IMR-90 (cell line): ENCODE results near the gene CLK1. TPM values are rescaled to one million over a fixed set of nuclear protein-coding genes. Genes with fewer than 3 reads are reported as not detected.

Source experiments
- ATAC-seq: fragments of 200-7000 bp; cut with Tn5 transposase; 2 replicates; pipeline ENCODE4 v1.9.1; 2020; ENCODE audit warnings: low read depth, mild to moderate bottlenecking, moderate library complexity
- BruUV-seq: library from RNA; stranded (reverse); fragments of 400-500 nt; replicated peaks from 2 replicates; lab custom pipeline; 2021; lab: Mats Ljungman, UMichigan
- CTCF ChIA-PET: fragments of 300-600 bp; formaldehyde crosslinking; extraction: SDS; loops from one replicate; lab custom pipeline; 2021; ENCODE audit warnings: antibody characterized with exemption; lab: Yijun Ruan, JAX
- POLR2A ChIA-PET: fragments of 300-600 bp; sonication (Branson Sonifier 250); formaldehyde crosslinking; loops from one replicate; lab custom pipeline; 2022; ENCODE audit warnings: antibody characterized with exemption; ENCODE audit not compliant: unreplicated experiment; lab: Charles Lee
- DNase-seq: peaks from one replicate; pipeline ENCODE4 v3.0.0; 2013
- H2AFZ ChIP-seq: replicated peaks from 2 replicates; pipeline ENCODE3; 2013; ENCODE audit warnings: low read length, mild to moderate bottlenecking; ENCODE audit not compliant: poor library complexity
- H2AK5ac ChIP-seq: 2 replicates; pipeline ENCODE4 v1.6.1; 2013; ENCODE audit warnings: low read depth, low read length, inconsistent platforms
- H2AK9ac ChIP-seq: replicated peaks from 2 replicates; pipeline ENCODE3; 2013; ENCODE audit warnings: mild to moderate bottlenecking, low read depth, low read length, moderate library complexity; ENCODE audit not compliant: poor library complexity
- H2BK120ac ChIP-seq: 2 replicates; pipeline ENCODE4 v1.6.1; 2013; ENCODE audit warnings: low read depth, low read length, inconsistent platforms
- H2BK15ac ChIP-seq: 3 replicates; pipeline ENCODE4 v1.6.1; 2013; ENCODE audit warnings: low read depth, low read length, inconsistent platforms
- H2BK20ac ChIP-seq: 2 replicates; pipeline ENCODE4 v1.6.1; 2013; ENCODE audit warnings: low read depth, mild to moderate bottlenecking, inconsistent platforms, low read length, moderate library complexity
- H2BK5ac ChIP-seq: 2 replicates; pipeline ENCODE4 v1.6.1; 2013; ENCODE audit warnings: mild to moderate bottlenecking, low read depth, low read length, inconsistent platforms; ENCODE audit not compliant: poor library complexity, severe bottlenecking
- H3K14ac ChIP-seq: replicated peaks from 2 replicates; pipeline ENCODE4 v1.6.1; 2013; ENCODE audit warnings: low read depth, low read length, inconsistent platforms
- H3K18ac ChIP-seq: 2 replicates; pipeline ENCODE4 v1.6.1; 2013; ENCODE audit warnings: low read depth, low read length, control low read depth
- H3K23ac ChIP-seq: 2 replicates; pipeline ENCODE4 v1.6.1; 2013; ENCODE audit warnings: low read depth, low read length, inconsistent platforms
- H3K27ac ChIP-seq: 2 replicates; pipeline ENCODE4 v1.5.1; 2013; ENCODE audit warnings: mild to moderate bottlenecking, control low read depth, low read length; ENCODE audit not compliant: insufficient read depth
- H3K27me3 ChIP-seq: 2 replicates; pipeline ENCODE4 v1.6.1; 2013; ENCODE audit warnings: low read length; ENCODE audit not compliant: control insufficient read depth, insufficient read depth
- H3K36me3 ChIP-seq: 2 replicates; pipeline ENCODE4 v1.6.1; 2013; ENCODE audit warnings: low read length, mixed read lengths; ENCODE audit not compliant: control insufficient read depth, insufficient read depth
- H3K4ac ChIP-seq: 2 replicates; pipeline ENCODE4 v1.6.1; 2013; ENCODE audit warnings: low read depth, low read length, inconsistent platforms
- H3K4me1 ChIP-seq: 2 replicates; pipeline ENCODE4 v1.6.1; 2013; ENCODE audit warnings: low read length, mixed read lengths; ENCODE audit not compliant: control insufficient read depth, insufficient read depth
- H3K4me2 ChIP-seq: 2 replicates; pipeline ENCODE4 v1.6.1; 2013; ENCODE audit warnings: low read depth, mild to moderate bottlenecking, control low read depth, low read length, moderate library complexity
- H3K4me3 ChIP-seq: 2 replicates; pipeline ENCODE4 v1.5.1; 2013; ENCODE audit warnings: low read depth, mild to moderate bottlenecking, control low read depth, low read length, moderate library complexity; ENCODE audit not compliant: insufficient read depth
- H3K56ac ChIP-seq: 2 replicates; pipeline ENCODE4 v1.6.1; 2013; ENCODE audit warnings: low read length, inconsistent platforms; ENCODE audit not compliant: insufficient read depth; ENCODE audit errors: extremely low read depth
- H3K79me1 ChIP-seq, 2 experiments: 2 replicates each; pipeline ENCODE4 v1.6.1; 2013; ENCODE audit warnings: low read length in 2 of 2, inconsistent platforms in 1 of 2, low read depth in 1 of 2
- H3K9ac ChIP-seq: 2 replicates; pipeline ENCODE4 v1.6.1; 2013; ENCODE audit warnings: low read depth, low read length, control low read depth
- H3K9me1 ChIP-seq: 2 replicates; pipeline ENCODE4 v1.6.1; 2013; ENCODE audit warnings: low read length, inconsistent platforms; ENCODE audit not compliant: insufficient read depth
- H3K9me3 ChIP-seq: 2 replicates; pipeline ENCODE4 v1.6.1; 2013; ENCODE audit warnings: low read length; ENCODE audit not compliant: control insufficient read depth, insufficient read depth
- H4K20me1 ChIP-seq: 2 replicates; pipeline ENCODE4 v1.6.1; 2013; ENCODE audit warnings: low read length, inconsistent platforms; ENCODE audit not compliant: insufficient read depth
- H4K5ac ChIP-seq: 2 replicates; pipeline ENCODE4 v1.6.1; 2013; ENCODE audit warnings: mild to moderate bottlenecking, low read depth, low read length, control low read depth
- H4K8ac ChIP-seq, 2 experiments: 2 replicates each; pipeline ENCODE4 v1.6.1; 2013; ENCODE audit warnings: low read depth in 2 of 2, low read length in 2 of 2, control low read depth in 1 of 2, inconsistent platforms in 1 of 2
- H4K91ac ChIP-seq: 2 replicates; pipeline ENCODE4 v1.6.1; 2013; ENCODE audit warnings: low read depth, low read length, inconsistent platforms; ENCODE audit not compliant: insufficient read depth
- CHD1 ChIP-seq: IDR thresholded peaks from 2 replicates; pipeline ENCODE4 v1.6.1; 2012; ENCODE audit warnings: low read depth, low read length, improper control_type of control experiment
- FOS ChIP-seq: fragments of 150-350 bp; IDR thresholded peaks from 2 replicates; pipeline ENCODE4 v1.6.1; 2016; ENCODE audit warnings: low read depth, low read length
- WGBS, 2 experiments: methylation state at CpG; one replicate each; pipeline versions ENCODE4 v1.1.5 to v1.1.7; 2013; ENCODE audit warnings: missing lambda C conversion rate in 2 of 2; ENCODE audit not compliant: insufficient read length in 1 of 2; ENCODE audit errors: extremely low coverage in 2 of 2; 5-methylcytosine and 5-hydroxymethylcytosine counted together
- dilution Hi-C: fragments of 300-500 bp; cut with HindIII; formaldehyde crosslinking; loops from one replicate; pipeline ENCODE4 v1.14.3; 2018; ENCODE audit warnings: low sequenced_read_pairs; ENCODE audit not compliant: unreplicated experiment
- in situ Hi-C: fragments of 300-500 bp; cut with MboI; formaldehyde crosslinking; loops from 3 replicates; pipeline ENCODE4 v1.14.3; 2019; ENCODE audit warnings: low sequenced_read_pairs, inconsistent platforms, mixed read lengths
- intact Hi-C: fragments of 100-400 bp; cut with micrococcal nuclease; formaldehyde crosslinking; loops from 2 replicates; pipeline ENCODE4 v1.10.0; 2022
- polyA plus RNA-seq, 3 experiments: library from polyadenylated mRNA; depleted of rRNA; stranded (reverse); fragments of >200 nt; gene quantifications; 2 replicates each; pipeline ENCODE4 v1.2.3, GENCODE V29; 2012; ENCODE audit warnings: low replicate concordance in 1 of 3
- total RNA-seq: library from RNA; depleted of rRNA; stranded (reverse); fragments of >200 nt; gene quantifications from 2 replicates; pipeline ENCODE4 v1.2.3, GENCODE V29; 2012

Gene CLK1
- total and polyA plus RNA-seq, 2 of the 4 experiments (the other 2 are of a cell fraction), result 26.2 to 35.5 TPM

DNA sequence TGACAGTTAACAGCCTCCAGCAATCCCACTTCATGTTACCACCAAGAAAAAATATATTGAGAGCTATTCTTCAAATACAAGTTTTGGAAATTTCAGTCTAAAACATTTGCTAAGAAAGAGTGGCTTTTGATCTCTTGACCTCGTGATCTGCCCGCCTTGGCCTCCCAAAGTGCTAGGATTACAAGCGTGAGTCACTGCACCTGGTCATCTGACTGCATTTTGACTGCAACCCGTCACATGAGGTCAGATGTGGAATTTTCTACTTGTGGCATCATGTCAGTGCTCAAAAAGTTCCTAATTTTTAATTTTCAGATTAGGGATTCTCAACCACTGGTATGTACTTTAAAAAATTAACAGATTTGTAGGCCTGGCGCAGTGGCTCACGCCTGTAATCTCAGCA lies 9.1 kb upstream of the CLK1 start:
- CTCF ChIA-PET, result no interaction called here

More for the DNA sequence above, 9.1 kb upstream of the CLK1 start:
- H4K5ac ChIP-seq, result no peak overlapping the region
- H4K91ac ChIP-seq, result no peak overlapping the region
- H2BK120ac ChIP-seq, result no peak overlapping the region
- H3K27me3 ChIP-seq, result no peaks in the 10 kb centered on the region
- H3K4me3 ChIP-seq, result no peak overlapping the region
- in situ Hi-C loops (no loop called here), intact Hi-C loops (no loop called here), dilution Hi-C loops (no loop called here)
- H2BK20ac ChIP-seq, result no peak overlapping the region
- H3K56ac ChIP-seq, result no peak overlapping the region
- no peak overlapping the region for H3K4me2 ChIP-seq
- no peak overlapping the region for H3K14ac ChIP-seq
- no peak overlapping the region for H3K27ac ChIP-seq
- no peak overlapping the region for H3K23ac ChIP-seq
- no peak overlapping the region for H3K18ac ChIP-seq
- no peak overlapping the region for H2BK15ac ChIP-seq
- H3K9me1 ChIP-seq, result no peaks in the 10 kb centered on the region
- DNase-seq, result no peak
- no peaks in the 10 kb centered on the region for H3K4me1 ChIP-seq
- H4K8ac ChIP-seq, result no peak overlapping the region
- H3K9me3 ChIP-seq, result no peaks in the 10 kb centered on the region
- H3K9ac ChIP-seq, result no peak overlapping the region
- no peak overlapping the region for H2AK5ac ChIP-seq
- no peak overlapping the region for H3K4ac ChIP-seq
- no peak overlapping the region for H2AK9ac ChIP-seq
- 100% methylated on average over 4 of the region's 6 CpGs; no CpG with 5 or more reads in 1 of the 2 experiments for WGBS, 2 experiments
- no peak overlapping the region for H2AFZ ChIP-seq
- peaks cover 17% of the 10 kb centered on the region for H3K36me3 ChIP-seq
- POLR2A ChIA-PET, result no interaction called here
- no TSS peak for BruUV-seq
- TF ChIP-seq CHD1, result no peak
- TF ChIP-seq FOS, result no peak
- ATAC-seq, result no peak
- no peaks in the 10 kb centered on the region for H4K20me1 ChIP-seq
- H3K79me1 ChIP-seq, result peaks cover 0 to 4% of the 10 kb centered on the region in 2 experiments; a peak in 1 of 4 replicates
- H2BK5ac ChIP-seq, result no peak overlapping the region
